Fibroblast of the aortic adventitia (primary cell): ENCODE measurements around the gene SRCAP. TPM values are rescaled to one million over a fixed set of nuclear protein-coding genes. Genes with fewer than 3 reads are reported as not detected.

Experiments
- DNase-seq: peaks from one replicate; pipeline ENCODE4 v3.0.0-alpha.2; 2010; ENCODE audit warnings: low read depth
- H3K4me3 ChIP-seq: 2 replicates; pipeline ENCODE4 v1.5.1; 2011; ENCODE audit warnings: low read depth, mild to moderate bottlenecking, control low read depth, low read length, moderate library complexity
- total RNA-seq: library from RNA; depleted of rRNA; stranded (reverse); fragments of >200 nt; gene quantifications from 2 replicates; pipeline ENCODE4 v1.2.3, GENCODE V29; 2012; ENCODE audit warnings: low replicate concordance
- TF ChIP-seq, protein P1 (sequence below): IDR thresholded peaks from 2 replicates; pipeline ENCODE4 v1.5.1; 2011; ENCODE audit warnings: mild to moderate bottlenecking, low read length, control low read depth, inconsistent platforms; ENCODE audit not compliant: insufficient read depth

Gene SRCAP
- total RNA-seq, 1 donor = 21.9 TPM

DNA sequence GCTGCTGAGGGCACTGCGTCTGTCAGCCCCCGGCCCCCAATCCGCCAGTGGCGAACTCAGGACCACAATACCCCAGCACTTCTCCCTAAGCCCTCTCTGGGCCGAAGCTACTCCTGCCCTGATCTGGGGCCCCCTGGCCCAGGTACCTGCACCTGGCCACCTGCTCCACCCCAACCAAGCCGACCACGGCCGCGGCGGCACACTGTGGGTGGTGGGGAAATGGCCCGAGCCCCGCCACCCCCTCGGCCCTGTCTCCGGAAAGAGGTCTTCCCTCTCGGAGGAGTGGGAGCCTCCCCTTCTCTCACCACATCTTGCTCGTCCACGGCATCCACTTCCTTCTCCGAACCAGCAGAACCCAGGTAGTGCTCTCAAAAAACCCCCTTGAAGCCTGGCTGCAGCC lies 44.1 kb upstream of the SRCAP start:
- TF ChIP-seq, protein P1, sequence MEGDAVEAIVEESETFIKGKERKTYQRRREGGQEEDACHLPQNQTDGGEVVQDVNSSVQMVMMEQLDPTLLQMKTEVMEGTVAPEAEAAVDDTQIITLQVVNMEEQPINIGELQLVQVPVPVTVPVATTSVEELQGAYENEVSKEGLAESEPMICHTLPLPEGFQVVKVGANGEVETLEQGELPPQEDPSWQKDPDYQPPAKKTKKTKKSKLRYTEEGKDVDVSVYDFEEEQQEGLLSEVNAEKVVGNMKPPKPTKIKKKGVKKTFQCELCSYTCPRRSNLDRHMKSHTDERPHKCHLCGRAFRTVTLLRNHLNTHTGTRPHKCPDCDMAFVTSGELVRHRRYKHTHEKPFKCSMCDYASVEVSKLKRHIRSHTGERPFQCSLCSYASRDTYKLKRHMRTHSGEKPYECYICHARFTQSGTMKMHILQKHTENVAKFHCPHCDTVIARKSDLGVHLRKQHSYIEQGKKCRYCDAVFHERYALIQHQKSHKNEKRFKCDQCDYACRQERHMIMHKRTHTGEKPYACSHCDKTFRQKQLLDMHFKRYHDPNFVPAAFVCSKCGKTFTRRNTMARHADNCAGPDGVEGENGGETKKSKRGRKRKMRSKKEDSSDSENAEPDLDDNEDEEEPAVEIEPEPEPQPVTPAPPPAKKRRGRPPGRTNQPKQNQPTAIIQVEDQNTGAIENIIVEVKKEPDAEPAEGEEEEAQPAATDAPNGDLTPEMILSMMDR = no peak
- DNase-seq = no peak
- H3K4me3 ChIP-seq = no peak overlapping the region

DNA sequence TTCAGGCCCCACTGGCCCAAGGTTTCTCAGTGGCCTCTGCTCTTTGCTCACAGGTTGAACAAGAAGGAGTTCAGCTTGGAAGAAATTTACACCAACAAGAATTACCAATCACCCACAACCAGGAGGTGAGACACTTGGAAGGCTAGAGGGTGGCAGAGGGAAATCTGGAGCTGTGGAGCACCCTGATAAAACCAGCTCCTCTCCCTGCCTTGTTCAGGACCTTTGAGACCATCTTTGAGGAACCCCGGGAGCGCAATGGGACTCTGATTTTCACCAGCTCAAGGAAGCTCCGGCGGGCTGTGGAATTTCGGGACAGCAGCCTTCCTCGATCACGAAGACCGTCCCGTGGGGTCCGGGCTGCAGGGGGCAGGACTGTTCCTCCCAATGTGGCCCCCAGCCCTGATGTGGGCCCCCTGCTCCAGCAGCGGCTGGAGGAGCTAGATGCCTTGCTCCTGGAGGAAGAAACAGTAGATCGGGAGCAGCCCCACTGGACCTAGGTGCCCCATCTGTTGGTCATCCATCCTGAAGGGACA lies 43.1 kb upstream of the SRCAP start:
- no peak overlapping the region for H3K4me3 ChIP-seq
- no peak for DNase-seq
- TF ChIP-seq, protein P1 = no peak

DNA sequence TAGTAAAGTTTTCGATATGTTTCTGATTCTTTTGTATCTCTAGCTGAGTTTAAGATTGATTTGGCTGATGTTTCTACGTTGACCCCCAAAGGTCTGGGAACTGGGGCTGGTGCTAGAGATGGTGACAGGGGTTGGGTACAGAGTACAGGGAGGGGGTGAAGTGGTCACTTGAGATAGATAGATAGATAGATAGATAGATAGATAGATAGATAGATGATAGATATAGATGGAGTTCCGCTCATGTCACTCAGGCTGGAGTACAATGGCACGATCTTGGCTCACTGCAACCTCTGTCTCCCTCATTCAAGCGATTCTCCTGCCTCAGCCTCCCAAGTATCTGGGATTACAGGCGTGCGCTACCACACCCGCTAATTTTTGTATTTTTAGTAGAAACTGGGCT lies 42.6 kb upstream of the SRCAP start:
- TF ChIP-seq, protein P1 = no peak
- H3K4me3 ChIP-seq = no peak overlapping the region
- DNase-seq = no peak

DNA sequence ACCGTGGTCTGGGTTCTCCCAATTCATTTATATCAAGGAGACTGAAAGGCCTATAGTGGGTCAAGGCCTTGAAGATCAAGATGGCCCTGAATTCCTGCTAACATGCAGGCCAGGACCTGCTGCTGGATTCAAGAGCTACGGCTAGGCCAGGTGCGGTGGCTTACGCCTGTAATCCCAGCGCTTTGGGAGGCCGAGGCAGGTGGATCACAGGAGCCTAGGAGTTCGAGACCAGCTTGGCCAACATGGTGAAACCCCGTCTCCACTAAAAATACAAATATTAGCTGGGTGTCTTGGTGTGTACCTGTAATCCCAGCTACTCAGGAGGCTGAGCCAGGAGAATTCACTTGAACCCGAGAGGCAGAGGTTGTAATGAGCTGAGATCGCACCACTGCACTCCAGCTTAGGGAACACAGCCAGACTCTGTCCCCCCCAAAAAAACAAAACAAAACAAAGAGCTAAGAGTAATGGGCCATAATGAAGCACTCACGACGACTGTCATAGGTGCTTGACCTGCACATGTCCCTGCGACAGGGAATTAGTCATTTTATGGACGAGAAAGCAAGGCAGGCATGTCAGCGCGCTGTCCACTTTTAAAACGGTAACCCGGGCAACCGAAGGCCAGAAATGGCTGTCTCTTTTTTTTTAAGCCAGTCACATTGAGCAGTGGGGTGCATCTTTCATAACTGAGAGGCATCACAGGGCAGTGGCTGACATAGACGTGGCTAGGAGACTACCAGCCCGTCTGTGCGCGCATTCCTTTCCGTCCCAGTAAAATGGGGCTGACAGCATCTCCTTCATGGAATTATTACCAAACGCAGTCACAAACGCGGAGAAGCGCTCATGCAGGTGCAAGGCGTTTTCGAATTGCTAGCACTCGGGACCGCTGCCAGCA lies 41.8 kb upstream of the SRCAP start:
- no peak for DNase-seq

DNA sequence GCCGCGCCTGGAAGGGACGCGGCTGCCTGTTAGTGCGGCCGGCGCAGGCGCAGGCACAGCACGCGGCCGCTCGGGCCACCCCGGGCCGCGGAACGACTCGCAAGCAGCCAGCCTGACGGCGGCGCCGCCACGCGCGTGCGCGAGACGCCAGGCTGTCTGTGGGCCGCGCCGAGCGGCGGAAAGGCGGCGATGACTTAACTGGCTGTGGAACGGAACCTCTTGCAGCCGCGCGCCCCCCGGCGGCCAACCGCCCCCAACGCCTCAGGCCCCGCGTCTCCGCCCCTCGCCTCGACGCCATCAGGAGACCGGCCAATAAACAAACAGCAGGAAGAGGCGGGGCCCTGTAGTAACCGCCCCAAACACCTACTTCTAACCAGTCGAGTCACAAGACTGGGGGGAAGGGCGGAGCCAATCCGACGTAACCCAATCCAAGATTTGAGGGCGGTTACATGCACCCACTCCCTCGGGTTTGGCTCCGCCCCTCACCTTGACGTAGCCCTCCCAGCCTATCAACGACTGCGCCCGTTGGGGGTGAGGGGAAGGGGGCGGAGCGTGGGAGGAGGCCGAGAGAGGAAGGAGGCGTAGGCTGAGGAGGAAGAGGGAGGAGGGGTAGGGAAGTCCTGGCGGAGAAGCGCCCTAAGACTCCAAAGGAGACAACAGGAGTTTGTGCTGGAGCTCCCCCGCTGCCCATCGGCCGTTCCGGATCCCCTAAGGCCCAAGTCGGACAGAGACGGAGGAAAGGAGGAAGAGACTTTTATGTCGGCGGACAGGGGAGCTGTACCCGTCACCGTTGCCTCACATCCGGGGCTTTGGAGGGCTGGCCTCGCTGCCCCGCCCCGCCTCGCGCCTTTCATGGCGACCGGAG lies 40.9 kb upstream of the SRCAP start, which contains the start of gene FBRS:
Gene FBRS (plus strand): TSS at position 566 of the 865 bp plus-strand sequence. CDS start 1,088 bp downstream, outside the sequence.
- TF ChIP-seq, protein P1 = peak; percentile 60
- H3K4me3 ChIP-seq = peak within 1 kb of the TSS; percentile 92
- peak; percentile 100 for DNase-seq

More for the DNA sequence above, 41.8 kb upstream of the SRCAP start:
- TF ChIP-seq, protein P1 = no peak
- peak overlapping the region; percentile 63 for H3K4me3 ChIP-seq

DNA sequence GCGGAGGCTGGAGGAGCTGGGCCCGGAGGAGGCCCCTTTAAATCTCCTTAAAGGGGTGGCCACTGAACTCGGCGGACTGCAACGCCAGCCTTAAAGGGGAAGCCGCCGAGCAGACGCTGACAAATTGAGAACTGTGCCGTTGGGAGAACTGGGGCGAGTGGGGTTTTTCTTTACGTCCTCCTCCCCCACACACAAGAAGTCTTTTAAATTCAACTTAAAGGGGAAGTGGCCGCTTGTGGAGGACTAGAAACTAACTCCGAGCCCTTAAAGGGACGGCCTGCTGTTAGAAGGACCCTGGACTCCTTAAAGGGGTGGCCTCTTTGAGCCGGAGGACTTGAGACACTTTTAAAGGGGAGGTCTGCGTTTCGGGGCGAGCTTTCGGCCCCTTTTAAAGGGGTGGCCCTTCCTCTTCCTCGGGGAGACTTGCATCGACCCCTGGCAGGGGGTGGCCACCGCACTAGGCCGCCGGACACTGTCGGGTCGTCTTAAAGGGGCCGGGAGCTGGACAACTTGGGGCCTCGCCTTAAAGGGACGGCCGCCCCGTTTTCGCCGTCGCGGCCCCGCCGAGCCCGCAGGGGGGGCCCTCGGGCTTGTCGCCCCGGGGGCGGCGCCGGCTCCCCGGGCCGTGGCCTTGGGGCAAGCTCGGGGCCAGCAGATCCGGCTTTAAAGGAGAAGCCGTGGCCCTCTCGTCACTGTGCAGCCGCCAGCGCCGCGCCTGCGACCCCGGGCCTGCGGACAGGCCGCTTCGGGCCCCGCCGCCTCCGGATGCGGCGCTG lies 40.1 kb upstream of the SRCAP start:
- peak; percentile 98 for DNase-seq
- TF ChIP-seq, protein P1 = no peak
- H3K4me3 ChIP-seq = peak overlapping the region; percentile 92
